CD4-positive, CD25-positive, alpha-beta regulatory T cell (primary cell): Measurements from ENCODE around the gene LGMN. TPM values are rescaled to one million over a fixed set of nuclear protein-coding genes. Genes with fewer than 3 reads are reported as not detected.

ENCODE experiments used
- ATAC-seq, 2 donors: fragments of 150-1000 bp; cut with Tn5 transposase; one replicate each; pipeline ENCODE4 v1.10.0; 2021; ENCODE audit warnings: low read depth in 2 of 2, moderate number of reproducible peaks in 2 of 2, moderate library complexity in 1 of 2
- DNase-seq, 3 donors: peaks; one replicate each; pipeline versions ENCODE4 v3.0.0 to v3.0.0-alpha.2; 2012 to 2022; ENCODE audit warnings: mixed read lengths in 1 of 3
- H3K27ac ChIP-seq: one replicate; pipeline ENCODE4 v1.7.0; 2013; ENCODE audit warnings: mild to moderate bottlenecking, low read length; ENCODE audit not compliant: insufficient read depth, poor library complexity, severe bottlenecking
- H3K27me3 ChIP-seq: one replicate; pipeline ENCODE4 v1.7.0; 2013; ENCODE audit warnings: low read length; ENCODE audit not compliant: control insufficient read depth, insufficient read depth
- H3K36me3 ChIP-seq: one replicate; pipeline ENCODE4 v1.7.0; 2013; ENCODE audit warnings: mild to moderate bottlenecking, low read length, moderate library complexity; ENCODE audit not compliant: control insufficient read depth, insufficient read depth
- H3K4me1 ChIP-seq: 2 replicates; pipeline ENCODE4 v1.7.0; 2013; ENCODE audit warnings: mild to moderate bottlenecking, low read length; ENCODE audit not compliant: insufficient read depth, control insufficient read depth, poor library complexity, severe bottlenecking
- H3K4me3 ChIP-seq: one replicate; pipeline ENCODE4 v1.7.0; 2013; ENCODE audit warnings: low read depth, mild to moderate bottlenecking, low read length, moderate library complexity
- H3K9me3 ChIP-seq, 2 experiments: 1 replicate in 1 of 2; 2 replicates in 1 of 2; pipeline ENCODE4 v1.7.0; 2013; ENCODE audit warnings: low read length in 2 of 2, mild to moderate bottlenecking in 1 of 2, moderate library complexity in 1 of 2; ENCODE audit not compliant: control insufficient read depth in 2 of 2
- H3K27ac Mint-ChIP-seq, 3 donors: one replicate each; pipeline ENCODE4 v1.8.0; 2020 to 2022; ENCODE audit warnings: mild to moderate bottlenecking in 3 of 3, mixed read lengths in 3 of 3, moderate library complexity in 2 of 3
- H3K27me3 Mint-ChIP-seq: one replicate; pipeline ENCODE4 v1.8.0; 2022; ENCODE audit warnings: mild to moderate bottlenecking, mixed read lengths
- H3K36me3 Mint-ChIP-seq: one replicate; pipeline ENCODE4 v1.8.0; 2020; ENCODE audit warnings: mixed read lengths
- H3K4me1 Mint-ChIP-seq, 4 donors: one replicate each; pipeline ENCODE4 v1.8.0; 2020 to 2022; ENCODE audit warnings: mixed read lengths in 4 of 4, mild to moderate bottlenecking in 1 of 4
- H3K4me3 Mint-ChIP-seq, 4 donors: one replicate each; pipeline ENCODE4 v1.8.0; 2020 to 2022; ENCODE audit warnings: mild to moderate bottlenecking in 4 of 4, mixed read lengths in 4 of 4, moderate library complexity in 3 of 4
- H3K9me3 Mint-ChIP-seq, 7 donors: one replicate each; pipeline ENCODE4 v1.8.0; 2020 to 2022; ENCODE audit warnings: mixed read lengths in 7 of 7, mild to moderate bottlenecking in 3 of 7, moderate library complexity in 2 of 7
- polyA plus RNA-seq, 4 donors: library from polyadenylated mRNA; unstranded; fragments of 300-500 nt; fragmentation: Illumina TruSeq; gene quantifications; one replicate each; pipeline ENCODE4 v1.2.3, GENCODE V29; 2021
- total RNA-seq: library from RNA; stranded (reverse); gene quantifications from one replicate; pipeline ENCODE4 v1.2.3, GENCODE V29; 2022

Gene LGMN
- total and polyA plus RNA-seq, 5 donors from 2014 or later, result 10.9 to 34.4 (median 18.5) TPM

DNA sequence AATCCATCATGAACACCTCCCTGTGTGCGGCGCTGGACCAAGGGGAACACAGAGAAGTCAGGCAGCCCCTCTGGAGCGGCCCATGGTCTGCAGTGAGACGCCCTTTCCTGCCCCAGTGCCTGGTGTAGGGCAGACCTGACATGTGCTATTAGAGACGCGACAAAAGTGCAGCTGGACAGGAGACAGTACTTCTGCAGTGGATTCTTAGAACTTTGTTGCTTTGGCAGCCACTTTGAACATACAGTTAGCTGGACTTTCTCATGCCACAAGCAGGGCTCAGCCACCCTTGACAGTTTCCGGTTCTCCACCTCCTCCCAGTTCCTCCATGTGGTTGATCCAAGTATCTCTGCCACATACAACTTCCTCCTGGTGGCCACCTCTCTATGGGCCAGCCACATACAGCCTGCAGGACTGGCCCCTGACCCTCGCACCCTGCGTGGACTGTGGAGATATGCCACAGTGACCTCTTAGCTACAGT is 45.9 kb downstream of the LGMN start:
- Histone ChIP-seq H3K4me1 (no peaks in the 10 kb centered on the region), H3K36me3 (no peaks in the 10 kb centered on the region), H3K9me3 (no peaks in the 10 kb centered on the region), H3K27me3 (no peaks in the 10 kb centered on the region), H3K27ac (no peak overlapping the region), H3K4me3 (no peak overlapping the region)
- Mint-ChIP-seq H3K36me3 (peaks cover 19% of the 10 kb centered on the region), H3K4me1 (no peaks in the 10 kb centered on the region), H3K9me3 (no peaks in the 10 kb centered on the region), H3K27me3 (peaks cover 18% of the 10 kb centered on the region), H3K4me3 (no peak overlapping the region), H3K27ac (no peak overlapping the region)
- ATAC-seq, result peak in 1 of 2 donors; percentile 19
- no peak for DNase-seq

GRCh38 chr14:92701826-92702225 is 46.6 kb downstream of the LGMN start:
- H3K4me1 ChIP-seq, result no peaks in the 10 kb centered on the region
- Mint-ChIP-seq H3K9me3 (no peaks in the 10 kb centered on the region), H3K36me3 (peaks cover 16% of the 10 kb centered on the region), H3K27ac (no peak overlapping the region), H3K27me3 (peaks cover 23% of the 10 kb centered on the region), H3K4me1 (peaks cover 0 to 3% (median 1%) of the 10 kb centered on the region in 4 donors), H3K4me3 (no peak overlapping the region)
- no peak for ATAC-seq
- no peaks in the 10 kb centered on the region for H3K9me3 ChIP-seq
- no peak overlapping the region for H3K27ac ChIP-seq
- H3K36me3 ChIP-seq, result no peaks in the 10 kb centered on the region
- H3K4me3 ChIP-seq, result no peak overlapping the region
- peaks cover 3% of the 10 kb centered on the region for H3K27me3 ChIP-seq
- DNase-seq, result no peak

GRCh38 chr14:92698393-92698792 is 50.0 kb downstream of the LGMN start:
- no peak overlapping the region for H3K27ac Mint-ChIP-seq

DNA sequence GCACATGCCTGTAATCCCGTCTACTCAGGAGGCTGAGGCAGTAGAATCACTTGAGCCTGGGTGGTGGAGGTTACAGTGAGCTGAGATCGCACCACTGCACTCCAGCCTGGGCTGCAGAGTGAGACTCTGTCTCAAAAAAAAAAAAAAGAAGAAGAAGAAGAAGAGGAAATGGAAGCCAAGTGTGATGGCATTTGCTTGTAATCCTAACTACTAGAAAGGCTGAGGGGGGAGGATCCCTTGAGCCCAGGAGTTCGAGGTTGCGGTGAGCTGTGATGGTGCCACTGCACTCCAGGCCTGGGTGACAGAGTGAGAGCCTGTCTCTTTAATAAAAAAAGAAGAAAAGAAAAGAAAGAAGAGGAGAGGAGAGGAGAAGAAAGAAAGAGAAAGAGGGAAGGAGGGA is 52.1 kb downstream of the LGMN start:
- Mint-ChIP-seq H3K4me1 (peaks cover 0 to 35% (median 17%) of the 10 kb centered on the region in 4 donors), H3K4me3 (no peak overlapping the region), H3K27me3 (peaks cover 40% of the 10 kb centered on the region), H3K9me3 (peaks cover 0 to 2% (median 0%) of the 10 kb centered on the region in 7 donors), H3K27ac (no peak overlapping the region), H3K36me3 (no peaks in the 10 kb centered on the region)
- H3K27me3 ChIP-seq, result peaks cover 3% of the 10 kb centered on the region
- no peak overlapping the region for H3K4me3 ChIP-seq
- DNase-seq, result no peak
- H3K27ac ChIP-seq, result no peak overlapping the region
- H3K4me1 ChIP-seq, result peaks cover 14% of the 10 kb centered on the region
- H3K9me3 ChIP-seq, result no peaks in the 10 kb centered on the region
- H3K36me3 ChIP-seq, result no peaks in the 10 kb centered on the region
- ATAC-seq, result no peak

More at GRCh38 chr14:92698393-92698792, 50.0 kb downstream of the LGMN start:
- H3K9me3 Mint-ChIP-seq, result peaks cover 0 to 2% (median 0%) of the 10 kb centered on the region in 7 donors
- peaks cover 2% of the 10 kb centered on the region for H3K36me3 Mint-ChIP-seq
- H3K4me3 ChIP-seq, result no peak overlapping the region
- H3K27ac ChIP-seq, result no peak overlapping the region
- H3K27me3 Mint-ChIP-seq, result peaks cover 40% of the 10 kb centered on the region
- DNase-seq, result no peak
- H3K4me1 ChIP-seq, result peaks cover 3% of the 10 kb centered on the region
- no peak overlapping the region for H3K4me3 Mint-ChIP-seq
- H3K27me3 ChIP-seq, result peaks cover 3% of the 10 kb centered on the region
- H3K4me1 Mint-ChIP-seq, result peaks cover 0 to 23% (median 14%) of the 10 kb centered on the region in 4 donors
- no peaks in the 10 kb centered on the region for H3K9me3 ChIP-seq
- H3K36me3 ChIP-seq, result no peaks in the 10 kb centered on the region
- no peak for ATAC-seq

DNA sequence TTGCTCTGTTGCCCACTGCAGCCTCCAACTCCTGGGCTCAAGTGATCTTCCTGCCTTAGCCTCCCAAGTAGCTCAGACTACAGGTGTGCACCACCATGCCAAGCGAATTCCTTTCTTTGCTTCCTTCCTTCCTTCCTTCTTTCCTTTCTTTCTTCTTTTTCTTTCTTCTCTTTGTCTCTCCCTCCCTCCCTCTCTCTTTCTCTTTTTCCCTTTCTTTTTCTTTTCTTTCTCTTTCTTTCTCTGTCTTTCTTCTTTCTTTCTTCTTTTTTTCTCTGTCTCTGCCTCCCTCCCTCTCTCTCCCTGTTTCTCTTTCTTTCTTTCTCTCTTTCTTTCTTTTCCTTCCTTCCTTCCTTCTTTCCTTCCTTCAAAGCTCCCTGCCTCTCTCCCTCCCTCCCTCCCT is 52.9 kb downstream of the LGMN start:
- H3K36me3 ChIP-seq, result no peaks in the 10 kb centered on the region
- peaks cover 3% of the 10 kb centered on the region for H3K27me3 ChIP-seq
- peaks cover 14% of the 10 kb centered on the region for H3K4me1 ChIP-seq
- H3K27ac ChIP-seq, result no peak overlapping the region
- H3K36me3 Mint-ChIP-seq, result no peaks in the 10 kb centered on the region
- no peak for ATAC-seq
- peaks cover 0 to 35% (median 17%) of the 10 kb centered on the region in 4 donors for H3K4me1 Mint-ChIP-seq
- no peak overlapping the region for H3K4me3 Mint-ChIP-seq
- no peak overlapping the region for H3K27ac Mint-ChIP-seq
- peaks cover 35% of the 10 kb centered on the region for H3K27me3 Mint-ChIP-seq
- H3K9me3 ChIP-seq, result no peaks in the 10 kb centered on the region
- DNase-seq, result no peak
- H3K4me3 ChIP-seq, result no peak overlapping the region
- H3K9me3 Mint-ChIP-seq, result peaks cover 0 to 2% (median 0%) of the 10 kb centered on the region in 7 donors

- H3K27me3 ChIP-seq, result peaks cover 3% of the 10 kb centered on the region
- H3K9me3 ChIP-seq, result no peaks in the 10 kb centered on the region
- Mint-ChIP-seq H3K27me3 (peaks cover 32% of the 10 kb centered on the region), H3K27ac (peak overlapping the region; percentile 28 to 70 (median 45)), H3K36me3 (no peaks in the 10 kb centered on the region), H3K4me3 (peak overlapping the region in 1 of 4 donors; percentile 43), H3K4me1 (peaks cover 0 to 37% (median 17%) of the 10 kb centered on the region in 4 donors), H3K9me3 (peaks cover 0 to 2% (median 0%) of the 10 kb centered on the region in 7 donors)
- peaks cover 14% of the 10 kb centered on the region for H3K4me1 ChIP-seq
- DNase-seq (no peak), ATAC-seq (no peak)
- H3K4me3 ChIP-seq, result no peak overlapping the region
- no peak overlapping the region for H3K27ac ChIP-seq
- H3K36me3 ChIP-seq, result peaks cover 5% of the 10 kb centered on the region
Observed at GRCh38 chr14:92694807-92695206, 53.6 kb downstream of the LGMN start.

DNA sequence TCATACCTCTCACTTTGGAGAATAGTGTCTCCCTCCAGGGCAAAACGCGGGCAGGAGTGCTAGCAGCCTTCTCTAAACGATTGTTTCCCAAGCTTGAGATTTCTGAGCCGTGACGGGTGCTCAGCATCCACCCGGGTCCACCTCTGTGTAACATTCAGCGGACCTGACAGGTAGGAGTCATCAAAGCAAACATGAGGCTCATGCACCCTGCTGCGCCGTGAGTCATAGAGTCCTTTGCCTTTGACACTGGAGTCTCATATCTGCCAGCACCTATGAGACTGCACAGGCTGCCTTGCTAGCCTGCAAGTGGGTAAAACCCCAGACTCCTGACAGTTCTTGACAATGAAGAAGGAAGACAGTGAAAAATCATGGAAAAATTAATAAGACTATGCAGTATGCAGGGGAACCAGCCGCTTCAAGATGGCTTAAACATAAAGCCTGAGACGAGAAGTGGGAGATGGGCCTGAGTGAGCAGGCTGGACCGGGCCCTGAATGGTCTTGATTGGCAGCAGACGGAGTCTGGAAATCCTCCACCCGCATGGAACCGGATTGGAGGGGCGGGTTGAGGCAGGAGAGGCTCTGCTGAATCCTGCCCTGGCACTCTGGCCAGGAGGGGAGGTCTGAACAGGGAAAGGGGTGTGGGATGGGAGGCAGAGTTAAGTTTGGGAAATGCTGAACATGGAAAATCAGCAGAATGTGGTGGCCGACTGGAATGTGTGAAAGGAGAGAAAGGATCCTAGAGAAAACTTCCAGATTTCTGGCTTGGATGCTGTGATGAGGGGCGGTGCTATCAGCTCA is 54.2 kb downstream of the LGMN start:
- H3K4me1 ChIP-seq, result peaks cover 14% of the 10 kb centered on the region
- peak; percentile 35 to 36 for ATAC-seq
- Mint-ChIP-seq H3K27me3 (peaks cover 26% of the 10 kb centered on the region), H3K4me1 (peaks cover 0 to 37% (median 17%) of the 10 kb centered on the region in 4 donors), H3K4me3 (no peak overlapping the region), H3K9me3 (peaks cover 0 to 2% (median 0%) of the 10 kb centered on the region in 7 donors), H3K27ac (peak overlapping the region; percentile 45 to 77 (median 70)), H3K36me3 (no peaks in the 10 kb centered on the region)
- H3K27ac ChIP-seq, result no peak overlapping the region
- H3K36me3 ChIP-seq, result peaks cover 6% of the 10 kb centered on the region
- DNase-seq, result no peak
- peaks cover 3% of the 10 kb centered on the region for H3K27me3 ChIP-seq
- H3K9me3 ChIP-seq, result no peaks in the 10 kb centered on the region
- H3K4me3 ChIP-seq, result no peak overlapping the region
